ENCODE data around the gene ZNF488. TPM values are rescaled to one million over a fixed set of nuclear protein-coding genes. Genes with fewer than 3 reads are reported as not detected.

The ZNF488 gene
- total and polyA plus RNA-seq, 9 donors = 0.15 to 0.57 (median 0.25) TPM

DNA sequence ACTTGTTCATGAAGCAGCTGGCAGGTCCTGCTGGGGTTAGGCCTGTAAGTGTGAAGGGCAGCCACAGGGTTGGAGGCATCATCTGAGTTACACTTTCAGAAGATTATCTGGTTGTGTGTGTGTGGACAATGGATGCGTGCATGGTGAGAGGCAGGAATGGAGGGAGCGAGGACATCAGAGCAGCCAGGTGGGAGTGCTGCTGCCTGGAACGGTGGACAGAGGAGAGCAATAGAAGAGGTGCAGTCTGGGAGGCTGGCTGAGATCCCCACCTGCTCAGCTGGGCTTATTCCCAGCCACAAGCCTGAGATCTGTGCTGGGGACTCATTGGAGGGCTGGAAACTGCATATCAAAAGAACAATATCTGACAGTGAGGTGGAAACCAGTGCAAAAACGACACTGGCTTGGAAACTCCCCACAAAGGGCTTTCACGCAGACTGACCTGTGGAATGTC lies 17.9 kb downstream of the ZNF488 start:
- Histone ChIP-seq H3K9me3 (no peaks in the 10 kb centered on the region), H3K4me3 (no peak overlapping the region), H3K27me3 (no peaks in the 10 kb centered on the region), H3K4me1 (ENCODE audit: insufficient read depth) (no peaks in the 10 kb centered on the region), H3K36me3 (no peaks in the 10 kb centered on the region), H3K27ac (no peak overlapping the region)
- intact Hi-C loops (cut with DNase I) = no loop called here
- 64 to 73% (median 64%) methylated on average over 5 of the region's 5 CpGs for WGBS, 3 donors
- DNase-seq = no peak
- TF ChIP-seq, protein P1, sequence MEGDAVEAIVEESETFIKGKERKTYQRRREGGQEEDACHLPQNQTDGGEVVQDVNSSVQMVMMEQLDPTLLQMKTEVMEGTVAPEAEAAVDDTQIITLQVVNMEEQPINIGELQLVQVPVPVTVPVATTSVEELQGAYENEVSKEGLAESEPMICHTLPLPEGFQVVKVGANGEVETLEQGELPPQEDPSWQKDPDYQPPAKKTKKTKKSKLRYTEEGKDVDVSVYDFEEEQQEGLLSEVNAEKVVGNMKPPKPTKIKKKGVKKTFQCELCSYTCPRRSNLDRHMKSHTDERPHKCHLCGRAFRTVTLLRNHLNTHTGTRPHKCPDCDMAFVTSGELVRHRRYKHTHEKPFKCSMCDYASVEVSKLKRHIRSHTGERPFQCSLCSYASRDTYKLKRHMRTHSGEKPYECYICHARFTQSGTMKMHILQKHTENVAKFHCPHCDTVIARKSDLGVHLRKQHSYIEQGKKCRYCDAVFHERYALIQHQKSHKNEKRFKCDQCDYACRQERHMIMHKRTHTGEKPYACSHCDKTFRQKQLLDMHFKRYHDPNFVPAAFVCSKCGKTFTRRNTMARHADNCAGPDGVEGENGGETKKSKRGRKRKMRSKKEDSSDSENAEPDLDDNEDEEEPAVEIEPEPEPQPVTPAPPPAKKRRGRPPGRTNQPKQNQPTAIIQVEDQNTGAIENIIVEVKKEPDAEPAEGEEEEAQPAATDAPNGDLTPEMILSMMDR (IDR thresholded peaks at IDR 0.05) = no peak
- TF ChIP-seq EP300 (IDR thresholded peaks at IDR 0.05) = no peak
- no peak for TF ChIP-seq POLR2A (IDR thresholded peaks at IDR 0.05)

DNA sequence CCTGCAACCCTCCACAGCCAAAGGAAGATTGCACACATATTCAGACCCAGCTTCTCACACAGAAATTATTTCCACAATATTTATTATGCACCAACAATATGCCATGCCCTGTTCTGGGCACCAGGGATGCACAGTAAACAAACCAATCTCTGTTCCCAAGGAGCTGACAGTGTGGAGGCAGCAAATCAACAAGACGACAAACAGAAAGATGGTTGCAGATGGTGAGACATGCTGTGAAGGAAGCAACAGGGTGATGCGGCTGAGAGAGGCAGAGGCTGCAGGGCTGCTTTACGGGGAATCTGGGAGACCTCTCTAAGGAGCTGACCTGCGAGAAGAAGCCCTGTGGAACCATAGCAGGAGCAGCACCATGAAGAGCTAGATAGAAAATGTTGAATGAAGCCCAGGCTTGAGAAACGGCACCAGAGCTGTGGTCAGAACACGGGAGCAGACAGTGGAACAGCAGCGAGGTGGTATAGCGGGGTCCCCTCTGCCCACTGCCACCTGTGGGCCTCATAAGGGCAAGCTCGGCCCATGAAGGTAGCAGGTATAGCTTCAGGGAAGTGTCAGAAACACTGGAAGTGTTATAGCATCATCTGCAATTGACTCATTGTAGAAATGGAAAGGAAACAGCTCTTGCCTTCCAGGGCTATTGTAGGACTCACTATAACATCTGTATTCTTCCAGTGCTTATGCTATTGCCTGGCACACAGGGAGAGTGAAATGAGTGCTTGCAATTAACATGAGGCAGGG lies 18.5 kb downstream of the ZNF488 start:
- DNase-seq = no peak
- Histone ChIP-seq H3K27ac (no peak overlapping the region), H3K4me3 (no peak overlapping the region), H3K9me3 (no peaks in the 10 kb centered on the region), H3K27me3 (no peaks in the 10 kb centered on the region), H3K36me3 (no peaks in the 10 kb centered on the region), H3K4me1 (ENCODE audit: insufficient read depth) (no peaks in the 10 kb centered on the region)
- TF ChIP-seq EP300 (IDR thresholded peaks at IDR 0.05) = no peak
- TF ChIP-seq POLR2A (IDR thresholded peaks at IDR 0.05) = no peak
- TF ChIP-seq, protein P1 (IDR thresholded peaks at IDR 0.05) = no peak
- intact Hi-C loops (cut with DNase I) = no loop called here
- 87 to 94% (median 90%) methylated on average over 9 of the region's 9 CpGs for WGBS, 3 donors

DNA sequence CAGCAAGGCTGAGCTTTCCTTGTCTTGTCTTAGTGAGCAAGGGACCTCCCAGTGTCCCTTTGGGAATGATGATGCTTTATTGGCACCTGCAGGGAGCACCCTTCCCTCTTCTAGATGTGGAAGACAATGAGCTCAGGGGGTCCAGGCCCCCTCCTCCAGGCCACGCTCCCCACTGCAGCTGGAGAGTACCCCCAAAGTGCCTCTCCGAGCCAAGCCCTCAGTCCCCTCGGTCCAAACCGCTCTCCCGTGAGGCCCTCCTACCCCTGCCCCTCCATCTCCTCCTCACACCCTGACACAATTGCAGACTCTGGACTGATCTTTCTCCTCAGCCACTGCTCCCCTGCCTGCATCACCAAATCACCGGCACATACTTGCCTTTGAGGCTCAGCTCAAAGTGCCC lies 19.2 kb downstream of the ZNF488 start:
- Histone ChIP-seq H3K4me3 (no peak overlapping the region), H3K27ac (no peak overlapping the region), H3K36me3 (no peaks in the 10 kb centered on the region), H3K27me3 (no peaks in the 10 kb centered on the region), H3K4me1 (ENCODE audit: insufficient read depth) (no peaks in the 10 kb centered on the region), H3K9me3 (no peaks in the 10 kb centered on the region)
- TF ChIP-seq POLR2A (IDR thresholded peaks at IDR 0.05) = no peak
- TF ChIP-seq, protein P1 (IDR thresholded peaks at IDR 0.05) = no peak
- no peak for TF ChIP-seq EP300 (IDR thresholded peaks at IDR 0.05)
- intact Hi-C loops (cut with DNase I) = no loop called here
- WGBS, 3 donors = 85 to 87% (median 85%) methylated on average over 6 of the region's 6 CpGs
- no peak for DNase-seq

DNA sequence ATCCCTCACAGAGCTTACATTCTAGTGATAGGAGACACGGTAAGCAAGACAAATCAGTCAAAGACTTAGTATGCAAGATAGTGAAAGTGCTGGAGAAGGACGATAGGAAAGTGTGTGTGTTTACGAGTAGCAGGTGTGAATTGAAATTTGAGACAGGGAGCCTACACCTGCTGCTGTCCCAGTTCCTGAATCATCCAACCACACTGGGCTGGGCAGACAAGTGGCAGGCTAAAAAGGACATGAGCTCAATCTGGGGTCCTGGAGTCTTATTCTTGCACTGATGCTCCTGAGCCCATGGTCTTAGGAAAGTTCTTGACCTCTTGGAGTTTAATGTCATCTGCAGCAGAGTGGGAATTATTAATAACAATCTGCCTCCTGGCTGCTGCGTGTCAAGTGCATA lies 19.7 kb downstream of the ZNF488 start:
- Histone ChIP-seq H3K27me3 (no peaks in the 10 kb centered on the region), H3K4me1 (ENCODE audit: insufficient read depth) (no peaks in the 10 kb centered on the region), H3K4me3 (no peak overlapping the region), H3K9me3 (no peaks in the 10 kb centered on the region), H3K36me3 (no peaks in the 10 kb centered on the region), H3K27ac (no peak overlapping the region)
- intact Hi-C loops (cut with DNase I) = no loop called here
- WGBS, 3 donors = 62 to 68% (median 65%) methylated on average over 4 of the region's 4 CpGs
- TF ChIP-seq EP300 (IDR thresholded peaks at IDR 0.05) (no peak), POLR2A (IDR thresholded peaks at IDR 0.05) (no peak)
- TF ChIP-seq, protein P1 (IDR thresholded peaks at IDR 0.05) = no peak
- no peak for DNase-seq

Data from ovary (tissue), 9 donors.